Activated T-helper 1 cell treated with anti-CD3 and anti-CD28 coated beads, Interleukin-12 subunit alpha, Interleukin-12 subunit beta, Interleukin-2, Interleukin-4 antibody, amounts not matched to agents 30 ng/mL and 10 ng/mL and 1 ng/mL, durations not matched to agents 14 hours and 24 hours and 36 hours (primary cell): ENCODE measurements around the gene PPP1R9B. TPM values are rescaled to one million over a fixed set of nuclear protein-coding genes. Genes with fewer than 3 reads are reported as not detected.

ENCODE experiments used
- DNase-seq: peaks from one replicate; pipeline ENCODE4 v3.0.0; 2021; ENCODE audit warnings: low spot score
- H3K27ac Mint-ChIP-seq: one replicate; pipeline ENCODE4 v1.8.0; 2021; ENCODE audit warnings: mild to moderate bottlenecking, mixed read lengths
- H3K27me3 Mint-ChIP-seq: one replicate; pipeline ENCODE4 v1.8.0; 2022; ENCODE audit warnings: mild to moderate bottlenecking, moderate library complexity, mixed read lengths; ENCODE audit not compliant: insufficient read depth
- H3K36me3 Mint-ChIP-seq: one replicate; pipeline ENCODE4 v1.8.0; 2021; ENCODE audit warnings: low read depth, mixed read lengths
- H3K4me1 Mint-ChIP-seq: one replicate; pipeline ENCODE4 v1.8.0; 2021; ENCODE audit warnings: low read depth, mixed read lengths
- H3K4me3 Mint-ChIP-seq: one replicate; pipeline ENCODE4 v1.8.0; 2021; ENCODE audit warnings: mild to moderate bottlenecking, moderate library complexity, mixed read lengths
- H3K9me3 Mint-ChIP-seq: one replicate; pipeline ENCODE4 v1.8.0; 2021; ENCODE audit warnings: mixed read lengths
- intact Hi-C: fragments of 100-400 bp; cut with micrococcal nuclease; formaldehyde crosslinking; loops from one replicate; pipeline ENCODE4 v1.15.1; 2024
- total RNA-seq: library from RNA; stranded (reverse); gene quantifications from 2 replicates; pipeline ENCODE4 v1.2.3, GENCODE V29; 2022

PPP1R9B gene
- total RNA-seq, 1 donor from 2014 or later: 97.1 TPM

- no peak for DNase-seq
- Mint-ChIP-seq H3K4me3 (no peak overlapping the region), H3K27me3 (peaks cover 5% of the 10 kb centered on the region), H3K36me3 (peaks cover 48% of the 10 kb centered on the region), H3K27ac (no peak overlapping the region), H3K4me1 (peaks cover 45% of the 10 kb centered on the region), H3K9me3 (no peaks in the 10 kb centered on the region)
- intact Hi-C loops: no loop called here
Measured at GRCh38 chr17:50134206-50135110, 16.0 kb downstream of the PPP1R9B start.

GRCh38 chr17:50133769-50134099, 16.7 kb downstream of the PPP1R9B start:
- Mint-ChIP-seq H3K4me1 (peaks cover 45% of the 10 kb centered on the region), H3K36me3 (peaks cover 42% of the 10 kb centered on the region), H3K27ac (no peak overlapping the region), H3K9me3 (no peaks in the 10 kb centered on the region), H3K27me3 (peaks cover 8% of the 10 kb centered on the region), H3K4me3 (no peak overlapping the region)
- no peak for DNase-seq
- intact Hi-C loops: no loop called here

GRCh38 chr17:50133028-50133768, 17.3 kb downstream of the PPP1R9B start:
- Mint-ChIP-seq H3K4me3 (no peak overlapping the region), H3K27me3 (peaks cover 12% of the 10 kb centered on the region), H3K27ac (no peak overlapping the region), H3K4me1 (peaks cover 48% of the 10 kb centered on the region), H3K36me3 (peaks cover 37% of the 10 kb centered on the region), H3K9me3 (no peaks in the 10 kb centered on the region)
- DNase-seq: no peak
- intact Hi-C loops: no loop called here

- Mint-ChIP-seq H3K27ac (peak overlapping the region; percentile 40), H3K36me3 (peaks cover 28% of the 10 kb centered on the region), H3K27me3 (peaks cover 20% of the 10 kb centered on the region), H3K4me1 (peaks cover 46% of the 10 kb centered on the region), H3K4me3 (no peak overlapping the region), H3K9me3 (no peaks in the 10 kb centered on the region)
- DNase-seq: no peak
- intact Hi-C loops: no loop called here
Measured at GRCh38 chr17:50132104-50132794, 18.2 kb downstream of the PPP1R9B start.

GRCh38 chr17:50130559-50131305, 19.7 kb downstream of the PPP1R9B start:
- peak overlapping the region; percentile 60 for H3K4me3 Mint-ChIP-seq

GRCh38 chr17:50129728-50130558, 20.5 kb downstream of the PPP1R9B start, which contains the start of gene SAMD14:
SAMD14 (minus strand) TSS chr17:50130160; CDS start chr17:50124959, 5,201 bp downstream.
- peaks cover 14% of the 10 kb centered on the region for H3K36me3 Mint-ChIP-seq
- peaks cover 26% of the 10 kb centered on the region for H3K27me3 Mint-ChIP-seq
- peak; percentile 52 for DNase-seq
- intact Hi-C loops: loop anchor here (2.0 kb wide), 2 partner anchors 19 to 35 kb away; partner anchors contain the start of gene PDK2
- H3K4me3 Mint-ChIP-seq: peak within 1 kb of the TSS; percentile 83
- H3K9me3 Mint-ChIP-seq: no peaks in the 10 kb centered on the region
- peaks cover 37% of the 10 kb centered on the region for H3K4me1 Mint-ChIP-seq
- peak within 1 kb of the TSS; percentile 80 for H3K27ac Mint-ChIP-seq

More at GRCh38 chr17:50130559-50131305, 19.7 kb downstream of the PPP1R9B start:
- no peak for DNase-seq
- no peaks in the 10 kb centered on the region for H3K9me3 Mint-ChIP-seq
- H3K4me1 Mint-ChIP-seq: peaks cover 37% of the 10 kb centered on the region
- H3K27ac Mint-ChIP-seq: peak overlapping the region; percentile 42
- intact Hi-C loops: loop anchor here (2.0 kb wide), 2 partner anchors 18 to 36 kb away; partner anchors contain the start of gene PDK2
- H3K27me3 Mint-ChIP-seq: peaks cover 23% of the 10 kb centered on the region
- H3K36me3 Mint-ChIP-seq: peaks cover 18% of the 10 kb centered on the region

- no peaks in the 10 kb centered on the region for H3K9me3 Mint-ChIP-seq
- peak overlapping the region; percentile 83 for H3K4me3 Mint-ChIP-seq
- no peak overlapping the region for H3K27ac Mint-ChIP-seq
- peaks cover 26% of the 10 kb centered on the region for H3K27me3 Mint-ChIP-seq
- H3K4me1 Mint-ChIP-seq: peaks cover 37% of the 10 kb centered on the region
- DNase-seq: no peak
- intact Hi-C loops: no loop called here
- H3K36me3 Mint-ChIP-seq: peaks cover 14% of the 10 kb centered on the region
Measured at GRCh38 chr17:50129353-50129727, 21.1 kb downstream of the PPP1R9B start.

GRCh38 chr17:50128441-50129352, 21.8 kb downstream of the PPP1R9B start:
- peak overlapping the region; percentile 71 for H3K4me3 Mint-ChIP-seq
- H3K27me3 Mint-ChIP-seq: peaks cover 26% of the 10 kb centered on the region
- peak overlapping the region; percentile 61 for H3K27ac Mint-ChIP-seq
- no peak for DNase-seq
- peaks cover 12% of the 10 kb centered on the region for H3K36me3 Mint-ChIP-seq
- H3K4me1 Mint-ChIP-seq: peaks cover 37% of the 10 kb centered on the region
- intact Hi-C loops: no loop called here
- no peaks in the 10 kb centered on the region for H3K9me3 Mint-ChIP-seq

- intact Hi-C loops: no loop called here
- H3K4me3 Mint-ChIP-seq: no peak overlapping the region
- peaks cover 8% of the 10 kb centered on the region for H3K36me3 Mint-ChIP-seq
- H3K27ac Mint-ChIP-seq: no peak overlapping the region
- H3K9me3 Mint-ChIP-seq: no peaks in the 10 kb centered on the region
- no peak for DNase-seq
- H3K27me3 Mint-ChIP-seq: peaks cover 29% of the 10 kb centered on the region
- H3K4me1 Mint-ChIP-seq: peaks cover 37% of the 10 kb centered on the region
Measured at GRCh38 chr17:50127697-50128361, 22.6 kb downstream of the PPP1R9B start.

GRCh38 chr17:50125420-50125997, 25.0 kb downstream of the PPP1R9B start:
- Mint-ChIP-seq H3K27me3 (peaks cover 44% of the 10 kb centered on the region), H3K27ac (no peak overlapping the region), H3K36me3 (no peaks in the 10 kb centered on the region), H3K4me3 (no peak overlapping the region), H3K4me1 (peaks cover 15% of the 10 kb centered on the region), H3K9me3 (no peaks in the 10 kb centered on the region)
- intact Hi-C loops: no loop called here
- DNase-seq: no peak
